ENCODE measurements around the gene POLR1A. TPM values are rescaled to one million over a fixed set of nuclear protein-coding genes. Genes with fewer than 3 reads are reported as not detected.

POLR1A gene
- total RNA-seq, 1 experiment from 2014 or later = 33.1 TPM

GRCh38 chr2:86065512-86065911 is 40.2 kb downstream of the POLR1A start:
- DNase-seq (ENCODE audit: low spot score) = no peak

GRCh38 chr2:86064006-86064405 is 41.7 kb downstream of the POLR1A start:
- peak; percentile 48 for DNase-seq (ENCODE audit: low spot score)

GRCh38 chr2:86062043-86062442 is 43.6 kb downstream of the POLR1A start:
- DNase-seq (ENCODE audit: low spot score) = peak; percentile 74

GRCh38 chr2:86056590-86057331 is 48.9 kb downstream of the POLR1A start:
- DNase-seq (ENCODE audit: low spot score) = no peak

- no peak for DNase-seq (ENCODE audit: low spot score)
Observed at GRCh38 chr2:86055314-86055713, 50.4 kb downstream of the POLR1A start.

- no peak for DNase-seq (ENCODE audit: low spot score)
Observed at GRCh38 chr2:86054535-86055082, 51.1 kb downstream of the POLR1A start.

- no peak for DNase-seq (ENCODE audit: low spot score)
Observed at GRCh38 chr2:86053166-86053565, 52.5 kb downstream of the POLR1A start.

GRCh38 chr2:86052676-86053075 is 53.0 kb downstream of the POLR1A start:
- no peak for DNase-seq (ENCODE audit: low spot score)

- DNase-seq (ENCODE audit: low spot score) = no peak
Observed at GRCh38 chr2:86052265-86052664, 53.4 kb downstream of the POLR1A start.

GRCh38 chr2:86050301-86050700 is 55.4 kb downstream of the POLR1A start:
- no peak for DNase-seq (ENCODE audit: low spot score)

- DNase-seq (ENCODE audit: low spot score) = no peak
Observed at GRCh38 chr2:86049529-86049928, 56.2 kb downstream of the POLR1A start.

GRCh38 chr2:86048888-86049287 is 56.8 kb downstream of the POLR1A start:
- no peak for DNase-seq (ENCODE audit: low spot score)

GRCh38 chr2:86048383-86048701 is 57.3 kb downstream of the POLR1A start:
- no peak for DNase-seq (ENCODE audit: low spot score)

- no peak for DNase-seq (ENCODE audit: low spot score)
Observed at GRCh38 chr2:86047575-86048382, 57.9 kb downstream of the POLR1A start.

GRCh38 chr2:86045541-86045940 is 60.1 kb downstream of the POLR1A start:
- DNase-seq (ENCODE audit: low spot score) = no peak

GRCh38 chr2:86044614-86045013 is 61.1 kb downstream of the POLR1A start:
- DNase-seq (ENCODE audit: low spot score) = no peak

GRCh38 chr2:86044045-86044444 is 61.6 kb downstream of the POLR1A start:
- DNase-seq (ENCODE audit: low spot score) = no peak

GRCh38 chr2:86042256-86043168 is 63.2 kb downstream of the POLR1A start:
- DNase-seq (ENCODE audit: low spot score) = no peak

GRCh38 chr2:86039963-86040655 is 65.6 kb downstream of the POLR1A start:
- no peak for DNase-seq (ENCODE audit: low spot score)

GRCh38 chr2:86039178-86039962 is 66.3 kb downstream of the POLR1A start:
- no peak for DNase-seq (ENCODE audit: low spot score)

Measured in A172 (cell line).